K562 (cell line): ENCODE measurements around the gene CD40.
"Not testable (repeated sequence)": the region's sequence is repeated elsewhere in the genome, so short reads cannot be mapped to it uniquely, and the experiment has no call there.

Experiments
- CCAR2 ChIP-seq: fragments of 200-400 bp; formaldehyde crosslinking; IDR thresholded peaks from 2 replicates; pipeline ENCODE4 v1.6.1; 2017; ENCODE audit warnings: mild to moderate bottlenecking, low read depth, low read length
- FOXP1 ChIP-seq: sonication (generic); formaldehyde crosslinking; IDR thresholded peaks from 2 replicates; pipeline ENCODE4 v1.8.0; 2022; ENCODE audit warnings: mild to moderate bottlenecking, missing genetic modification reagents
- JUNB ChIP-seq: fragments of 450-650 bp; formaldehyde crosslinking; conservative IDR thresholded peaks from 2 replicates; pipeline ENCODE4 v1.4.0; 2020; ENCODE audit warnings: mild to moderate bottlenecking
- NRF1 ChIP-seq, 2 experiments: fragments of 450-650 bp; IDR thresholded peaks in 1 of 2; conservative IDR thresholded peaks in 1 of 2; 2 replicates each; pipeline ENCODE4 v1.6.1; 2014; ENCODE audit warnings: mild to moderate bottlenecking in 2 of 2
- POLR2AphosphoS5 ChIP-seq: IDR thresholded peaks from 2 replicates; pipeline ENCODE4 v1.6.1; 2011; ENCODE audit warnings: mild to moderate bottlenecking, low read depth, low read length, moderate library complexity; ENCODE audit not compliant: control insufficient read depth, insufficient read depth
- PYGO2 ChIP-seq: fragments of 450-650 bp; IDR thresholded peaks from 2 replicates; pipeline ENCODE4 v1.6.1; 2016; ENCODE audit warnings: mild to moderate bottlenecking, missing genetic modification characterization, moderate library complexity, missing compliant biosample characterization
- SMC3 ChIP-seq: conservative IDR thresholded peaks from 2 replicates; pipeline ENCODE4 v1.6.1; 2011; ENCODE audit warnings: low read depth, low read length, improper control_type of control experiment; ENCODE audit not compliant: insufficient read depth
- TCFL5 ChIP-seq: fragments of 250-450 bp; sonication (Bioruptor Pico); conservative IDR thresholded peaks from 2 replicates; pipeline ENCODE4 v1.6.1; 2021; ENCODE audit warnings: mild to moderate bottlenecking, moderate library complexity, matching md5 sums
- TGIF2 ChIP-seq: sonication (generic); formaldehyde crosslinking; IDR thresholded peaks from 2 replicates; pipeline ENCODE4 v1.8.1; 2022; ENCODE audit warnings: mild to moderate bottlenecking, missing genetic modification reagents, moderate library complexity
- XRCC5 ChIP-seq: fragments of 200-400 bp; formaldehyde crosslinking; IDR thresholded peaks from 2 replicates; pipeline ENCODE4 v1.6.1; 2017; ENCODE audit warnings: low read depth, mild to moderate bottlenecking, low read length
- ZNF830 ChIP-seq: fragments of 250-450 bp; sonication (Bioruptor Pico); IDR thresholded peaks from 2 replicates; pipeline ENCODE4 v1.5.0; 2021; ENCODE audit warnings: mild to moderate bottlenecking
- TF ChIP-seq, protein P1 (sequence below): sonication (generic); formaldehyde crosslinking; IDR thresholded peaks from 2 replicates; pipeline ENCODE4 v1.9.0; 2022; ENCODE audit warnings: mild to moderate bottlenecking, missing genetic modification reagents
- TF ChIP-seq, protein P2 (sequence below), 3 experiments: IDR thresholded peaks in 2 of 3; conservative IDR thresholded peaks in 1 of 3; 2 replicates each; pipeline ENCODE4 v1.5.1; 2011 to 2012; ENCODE audit warnings: low read length in 3 of 3, mild to moderate bottlenecking in 3 of 3, control low read depth in 2 of 3, improper control_type of control experiment in 1 of 3, inconsistent platforms in 1 of 3, low read depth in 1 of 3, mixed read lengths in 1 of 3, moderate library complexity in 1 of 3; ENCODE audit not compliant: insufficient read depth in 2 of 3
- TF ChIP-seq, protein P3 (sequence below), 2 experiments: fragments of 450-650 bp; formaldehyde crosslinking in 1 of 2; IDR thresholded peaks; 2 replicates each; pipeline versions ENCODE4 v1.4.0 to v1.6.1; 2014 to 2020; ENCODE audit warnings: mild to moderate bottlenecking in 2 of 2, borderline replicate concordance in 1 of 2, low read depth in 1 of 2

DNA sequence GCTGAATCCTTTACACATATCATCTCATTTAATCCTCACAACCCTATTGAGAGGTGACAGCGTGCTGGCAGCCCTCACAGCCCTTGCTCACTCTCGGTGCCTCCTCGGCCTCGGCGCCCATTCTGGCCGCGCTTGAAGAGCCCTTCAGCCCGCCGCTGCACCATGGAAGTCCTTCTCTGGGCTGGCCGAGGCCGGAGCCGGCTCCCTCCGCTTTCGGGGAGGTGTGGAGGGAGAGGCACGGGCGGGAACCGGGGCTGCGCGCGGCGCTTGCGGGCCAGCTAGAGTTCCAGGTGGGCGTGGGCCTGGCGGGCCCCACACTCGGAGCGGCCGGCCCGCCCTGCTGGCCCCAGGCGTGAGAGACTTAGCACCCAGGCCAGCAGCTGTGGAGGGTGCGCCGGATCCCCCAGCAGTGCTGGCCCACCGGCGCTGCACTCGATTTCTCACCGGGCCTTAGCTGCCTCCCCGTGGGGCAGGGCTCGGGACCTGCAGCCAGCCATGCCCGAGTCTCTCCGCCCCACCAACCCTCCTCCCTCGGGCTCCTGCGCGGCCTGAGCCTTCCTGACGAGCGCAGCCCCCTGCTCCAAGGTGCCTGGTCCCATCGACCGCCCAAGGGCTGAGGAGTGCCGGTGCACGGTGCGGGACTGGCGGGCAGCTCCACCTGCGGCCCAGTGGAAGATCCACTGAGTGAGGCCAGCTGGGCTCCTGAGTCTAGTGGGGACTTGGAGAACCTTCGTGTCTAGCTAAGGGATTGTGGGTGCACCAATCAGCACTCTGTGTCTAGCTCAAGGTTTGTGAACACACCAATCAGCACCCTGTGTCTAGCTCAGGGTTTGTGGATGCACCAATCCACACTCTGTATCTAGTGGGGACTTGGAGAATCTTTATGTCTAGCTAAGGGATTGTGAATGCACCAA, 26.2 kb upstream of the CD40 start:
- not testable (repeated sequence) for TF ChIP-seq TGIF2 (CRISPR knock-in tag); PYGO2 (tag); JUNB; POLR2AphosphoS5; TCFL5; NRF1 (conservative IDR thresholded peaks at IDR 0.05 in 1 of 2, IDR thresholded peaks at IDR 0.05 in 1 of 2); CCAR2; FOXP1; XRCC5; SMC3; ZNF830 (CRISPR knock-in tag)
- TF ChIP-seq, protein P1, sequence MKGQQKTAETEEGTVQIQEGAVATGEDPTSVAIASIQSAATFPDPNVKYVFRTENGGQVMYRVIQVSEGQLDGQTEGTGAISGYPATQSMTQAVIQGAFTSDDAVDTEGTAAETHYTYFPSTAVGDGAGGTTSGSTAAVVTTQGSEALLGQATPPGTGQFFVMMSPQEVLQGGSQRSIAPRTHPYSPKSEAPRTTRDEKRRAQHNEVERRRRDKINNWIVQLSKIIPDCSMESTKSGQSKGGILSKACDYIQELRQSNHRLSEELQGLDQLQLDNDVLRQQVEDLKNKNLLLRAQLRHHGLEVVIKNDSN (CRISPR knock-in tag), result not testable (repeated sequence)
- TF ChIP-seq, protein P2, sequence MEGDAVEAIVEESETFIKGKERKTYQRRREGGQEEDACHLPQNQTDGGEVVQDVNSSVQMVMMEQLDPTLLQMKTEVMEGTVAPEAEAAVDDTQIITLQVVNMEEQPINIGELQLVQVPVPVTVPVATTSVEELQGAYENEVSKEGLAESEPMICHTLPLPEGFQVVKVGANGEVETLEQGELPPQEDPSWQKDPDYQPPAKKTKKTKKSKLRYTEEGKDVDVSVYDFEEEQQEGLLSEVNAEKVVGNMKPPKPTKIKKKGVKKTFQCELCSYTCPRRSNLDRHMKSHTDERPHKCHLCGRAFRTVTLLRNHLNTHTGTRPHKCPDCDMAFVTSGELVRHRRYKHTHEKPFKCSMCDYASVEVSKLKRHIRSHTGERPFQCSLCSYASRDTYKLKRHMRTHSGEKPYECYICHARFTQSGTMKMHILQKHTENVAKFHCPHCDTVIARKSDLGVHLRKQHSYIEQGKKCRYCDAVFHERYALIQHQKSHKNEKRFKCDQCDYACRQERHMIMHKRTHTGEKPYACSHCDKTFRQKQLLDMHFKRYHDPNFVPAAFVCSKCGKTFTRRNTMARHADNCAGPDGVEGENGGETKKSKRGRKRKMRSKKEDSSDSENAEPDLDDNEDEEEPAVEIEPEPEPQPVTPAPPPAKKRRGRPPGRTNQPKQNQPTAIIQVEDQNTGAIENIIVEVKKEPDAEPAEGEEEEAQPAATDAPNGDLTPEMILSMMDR (IDR thresholded peaks at IDR 0.05 in 2 of 3, conservative IDR thresholded peaks at IDR 0.05 in 1 of 3; ENCODE audit: insufficient read depth in 2 of 3, low read depth in 1 of 3, low read length in 3 of 3), result not testable (repeated sequence)
- TF ChIP-seq, protein P3, sequence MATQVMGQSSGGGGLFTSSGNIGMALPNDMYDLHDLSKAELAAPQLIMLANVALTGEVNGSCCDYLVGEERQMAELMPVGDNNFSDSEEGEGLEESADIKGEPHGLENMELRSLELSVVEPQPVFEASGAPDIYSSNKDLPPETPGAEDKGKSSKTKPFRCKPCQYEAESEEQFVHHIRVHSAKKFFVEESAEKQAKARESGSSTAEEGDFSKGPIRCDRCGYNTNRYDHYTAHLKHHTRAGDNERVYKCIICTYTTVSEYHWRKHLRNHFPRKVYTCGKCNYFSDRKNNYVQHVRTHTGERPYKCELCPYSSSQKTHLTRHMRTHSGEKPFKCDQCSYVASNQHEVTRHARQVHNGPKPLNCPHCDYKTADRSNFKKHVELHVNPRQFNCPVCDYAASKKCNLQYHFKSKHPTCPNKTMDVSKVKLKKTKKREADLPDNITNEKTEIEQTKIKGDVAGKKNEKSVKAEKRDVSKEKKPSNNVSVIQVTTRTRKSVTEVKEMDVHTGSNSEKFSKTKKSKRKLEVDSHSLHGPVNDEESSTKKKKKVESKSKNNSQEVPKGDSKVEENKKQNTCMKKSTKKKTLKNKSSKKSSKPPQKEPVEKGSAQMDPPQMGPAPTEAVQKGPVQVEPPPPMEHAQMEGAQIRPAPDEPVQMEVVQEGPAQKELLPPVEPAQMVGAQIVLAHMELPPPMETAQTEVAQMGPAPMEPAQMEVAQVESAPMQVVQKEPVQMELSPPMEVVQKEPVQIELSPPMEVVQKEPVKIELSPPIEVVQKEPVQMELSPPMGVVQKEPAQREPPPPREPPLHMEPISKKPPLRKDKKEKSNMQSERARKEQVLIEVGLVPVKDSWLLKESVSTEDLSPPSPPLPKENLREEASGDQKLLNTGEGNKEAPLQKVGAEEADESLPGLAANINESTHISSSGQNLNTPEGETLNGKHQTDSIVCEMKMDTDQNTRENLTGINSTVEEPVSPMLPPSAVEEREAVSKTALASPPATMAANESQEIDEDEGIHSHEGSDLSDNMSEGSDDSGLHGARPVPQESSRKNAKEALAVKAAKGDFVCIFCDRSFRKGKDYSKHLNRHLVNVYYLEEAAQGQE (IDR thresholded peaks at IDR 0.05; ENCODE audit: borderline replicate concordance), result not testable (repeated sequence)
- TF ChIP-seq, protein P3 (CRISPR knock-in tag; IDR thresholded peaks at IDR 0.05; ENCODE audit: low read depth), result not testable (repeated sequence)
